GM18526 (cell line): ENCODE results near the gene RTL1.

Source experiments
- POLR2A ChIP-seq: IDR thresholded peaks from 3 replicates; pipeline ENCODE4 v1.6.1; 2011; ENCODE audit not compliant: insufficient read length; ENCODE audit errors: extremely low read depth

Gene RTL1

GRCh38 chr14:100865682-100866591, 37.6 kb downstream of the RTL1 start:
- no peak for TF ChIP-seq POLR2A

GRCh38 chr14:100864960-100865681, 38.4 kb downstream of the RTL1 start:
- no peak for TF ChIP-seq POLR2A

GRCh38 chr14:100864206-100864605, 39.3 kb downstream of the RTL1 start:
- TF ChIP-seq POLR2A, result no peak

GRCh38 chr14:100862793-100863192, 40.7 kb downstream of the RTL1 start:
- TF ChIP-seq POLR2A, result no peak

GRCh38 chr14:100862277-100862676, 41.2 kb downstream of the RTL1 start:
- TF ChIP-seq POLR2A, result no peak

GRCh38 chr14:100861937-100862247, 41.6 kb downstream of the RTL1 start:
- TF ChIP-seq POLR2A, result no peak

- TF ChIP-seq POLR2A, result no peak
These were observed 42.2 kb downstream of the RTL1 start for GRCh38 chr14:100861188-100861936.

- no peak for TF ChIP-seq POLR2A
These were observed 42.9 kb downstream of the RTL1 start for GRCh38 chr14:100860556-100861187.

GRCh38 chr14:100859781-100860180, 43.7 kb downstream of the RTL1 start:
- TF ChIP-seq POLR2A, result no peak

- TF ChIP-seq POLR2A, result no peak
These were observed 44.7 kb downstream of the RTL1 start for GRCh38 chr14:100858838-100859220.

- no peak for TF ChIP-seq POLR2A
These were observed 45.3 kb downstream of the RTL1 start for GRCh38 chr14:100857923-100858837.

GRCh38 chr14:100857233-100857922, 46.1 kb downstream of the RTL1 start:
- TF ChIP-seq POLR2A, result no peak

- TF ChIP-seq POLR2A, result no peak
These were observed 47.2 kb downstream of the RTL1 start for GRCh38 chr14:100856056-100856950.
